Embryonic facial prominence (tissue), 1 donor: Measurements from ENCODE around the gene EDAR.

ENCODE experiments used
- DNase-seq: peaks from one replicate; pipeline ENCODE4 v3.0.0-alpha.2; 2016; ENCODE audit errors: extremely low spot score

Gene EDAR

GRCh38 chr2:109001201-109001600 lies 12.2 kb upstream of the EDAR start:
- no peak for DNase-seq

- no peak for DNase-seq
Measured at GRCh38 chr2:109000738-109001137, 11.7 kb upstream of the EDAR start.

DNA sequence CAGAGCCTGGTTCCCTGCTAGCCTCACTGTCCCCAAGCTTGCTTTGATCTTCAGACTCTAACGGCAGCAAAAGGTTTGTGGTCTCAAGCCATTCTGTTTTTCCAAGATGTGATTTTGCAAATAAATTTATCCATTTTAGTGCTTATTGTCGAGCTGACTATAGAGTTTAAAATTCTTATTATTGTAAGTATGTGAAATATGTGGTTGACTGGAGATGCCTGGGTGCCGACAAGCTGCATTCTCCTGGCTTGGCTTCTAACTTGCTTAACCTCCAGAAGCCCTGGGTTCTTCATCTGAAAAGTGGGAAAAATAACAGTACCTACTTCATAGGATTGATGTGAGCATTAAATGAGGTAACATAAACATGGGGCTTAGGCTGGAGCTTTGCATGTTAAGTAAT lies 9.9 kb upstream of the EDAR start:
- no peak for DNase-seq

DNA sequence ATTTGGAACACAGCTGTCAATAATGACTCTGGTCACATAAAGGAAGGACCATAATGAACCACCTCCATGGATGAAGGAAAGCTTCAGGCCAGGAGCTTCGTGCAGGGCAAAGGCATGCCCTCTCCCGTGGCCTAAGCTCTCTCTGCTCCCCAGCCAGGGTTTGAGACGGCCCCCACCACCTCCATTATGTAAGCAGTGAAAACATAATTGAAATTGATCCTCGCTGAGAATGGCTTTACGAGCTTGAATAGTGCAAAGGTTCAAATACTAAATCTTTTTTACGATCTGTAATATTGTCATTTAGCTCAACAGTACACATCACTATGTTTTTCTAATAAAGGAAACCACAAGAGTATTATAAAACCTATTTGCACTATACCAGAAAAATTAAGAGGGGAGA lies 5.2 kb upstream of the EDAR start:
- DNase-seq: no peak

GRCh38 chr2:108993095-108993937 lies 4.3 kb upstream of the EDAR start:
- no peak for DNase-seq

- DNase-seq: no peak
Measured at GRCh38 chr2:108988076-108988795, 784 bp downstream of the EDAR start.

DNA sequence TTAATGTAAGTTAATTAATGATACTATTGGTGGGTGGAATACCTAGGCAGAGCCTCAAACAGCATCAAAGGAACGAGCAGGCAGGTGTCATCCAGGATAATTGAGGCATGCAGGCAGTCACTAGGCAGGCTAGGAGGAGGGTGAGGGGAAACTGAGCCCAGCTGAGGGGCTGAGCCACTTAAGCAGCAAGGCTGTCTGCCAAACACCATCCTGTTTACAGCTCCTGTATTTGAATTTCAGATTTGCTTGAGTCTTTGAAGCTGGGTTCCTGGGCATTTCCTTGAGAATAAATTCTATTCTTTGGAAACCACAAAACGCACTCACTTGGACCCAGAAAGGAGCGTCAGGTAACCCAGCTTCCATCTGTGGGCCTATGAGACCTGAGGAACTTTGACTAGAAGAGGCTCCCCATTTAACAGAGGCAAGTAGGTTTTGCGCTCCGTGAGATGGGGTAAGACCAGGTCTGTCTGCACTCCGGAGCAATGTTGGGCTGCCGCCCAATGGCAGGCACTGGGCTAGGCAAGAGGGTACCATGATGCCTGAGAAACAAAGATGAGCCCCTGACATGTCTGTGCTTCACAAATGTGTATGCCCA lies 2.0 kb downstream of the EDAR start:
- no peak for DNase-seq

DNA sequence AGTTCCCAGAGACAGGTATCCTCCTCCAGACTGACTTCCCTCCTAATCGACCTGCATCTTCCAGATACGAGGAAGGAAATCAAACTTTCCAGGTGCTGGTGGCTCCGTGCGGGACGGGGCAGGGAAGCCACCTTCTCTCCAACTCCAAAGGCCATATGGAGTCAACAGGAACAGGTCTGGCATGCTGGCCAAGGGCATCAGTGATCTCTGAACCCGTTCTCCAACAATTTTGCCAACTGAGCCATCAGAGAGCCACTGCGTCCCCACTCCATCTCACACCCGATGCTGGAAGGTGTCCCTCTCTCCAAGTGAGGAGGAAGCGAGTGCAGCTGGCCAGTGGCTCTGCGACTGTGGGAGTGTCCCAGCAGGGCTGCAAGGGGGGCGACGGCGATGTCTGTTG lies 5.4 kb downstream of the EDAR start:
- DNase-seq: no peak

DNA sequence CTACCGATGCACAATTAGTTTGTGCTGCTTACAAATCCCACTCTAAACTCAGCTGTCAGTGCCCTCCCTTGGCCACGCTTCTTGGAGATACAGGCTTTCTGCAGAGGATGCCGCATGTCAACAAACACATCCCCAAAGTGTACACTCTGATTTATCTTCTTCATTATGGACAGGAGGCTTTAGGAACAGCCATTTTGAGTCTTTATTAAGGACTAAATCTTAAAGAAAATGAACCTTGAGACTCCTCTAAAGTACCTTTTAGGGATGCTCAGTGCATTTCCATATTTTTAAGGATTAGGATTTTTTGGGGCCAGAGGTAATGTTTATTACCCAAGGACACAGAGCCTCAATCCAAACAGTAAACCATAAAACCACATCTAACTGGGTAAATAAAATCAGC lies 6.0 kb downstream of the EDAR start:
- no peak for DNase-seq

DNA sequence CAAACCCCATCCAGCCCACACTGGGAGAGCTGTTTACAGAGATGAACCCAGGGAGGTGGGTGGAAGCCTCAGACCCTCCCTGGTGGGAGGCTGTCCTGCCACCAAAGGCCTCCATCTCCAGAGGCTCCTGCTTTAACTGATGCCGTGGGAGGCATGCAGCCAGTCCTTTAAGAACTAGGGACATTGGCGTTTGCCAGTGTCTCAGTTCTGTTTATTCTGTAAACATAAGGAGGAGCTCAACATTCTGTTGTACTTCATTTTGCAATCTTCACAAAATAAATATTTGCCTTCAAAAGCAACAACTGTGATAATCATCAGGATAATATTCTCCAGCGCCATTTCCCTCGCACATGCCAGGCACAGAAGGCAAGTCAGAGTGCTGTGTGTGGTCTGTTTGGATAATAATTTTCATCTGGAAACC lies 6.8 kb downstream of the EDAR start:
- no peak for DNase-seq

DNA sequence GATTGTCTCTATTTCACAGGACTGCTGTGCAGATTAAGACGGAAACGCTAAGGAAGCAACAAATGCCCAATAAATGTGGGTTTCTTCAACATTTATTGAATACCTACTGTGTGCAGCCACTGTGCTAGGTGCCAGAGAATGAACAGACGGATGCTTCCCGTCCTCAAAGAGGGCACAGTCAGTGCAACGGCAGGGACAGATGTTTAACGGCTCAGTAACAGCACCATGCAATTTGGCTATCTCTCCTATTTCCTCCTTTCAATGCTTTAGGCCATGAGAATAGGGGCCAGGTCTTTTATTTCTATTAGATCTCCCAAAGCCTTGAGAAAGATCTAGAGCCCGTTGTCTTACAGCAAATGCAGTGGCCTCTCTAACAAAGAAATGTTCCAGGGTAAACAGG lies 7.2 kb downstream of the EDAR start:
- no peak for DNase-seq

GRCh38 chr2:108980076-108980475 lies 8.9 kb downstream of the EDAR start:
- DNase-seq: no peak

DNA sequence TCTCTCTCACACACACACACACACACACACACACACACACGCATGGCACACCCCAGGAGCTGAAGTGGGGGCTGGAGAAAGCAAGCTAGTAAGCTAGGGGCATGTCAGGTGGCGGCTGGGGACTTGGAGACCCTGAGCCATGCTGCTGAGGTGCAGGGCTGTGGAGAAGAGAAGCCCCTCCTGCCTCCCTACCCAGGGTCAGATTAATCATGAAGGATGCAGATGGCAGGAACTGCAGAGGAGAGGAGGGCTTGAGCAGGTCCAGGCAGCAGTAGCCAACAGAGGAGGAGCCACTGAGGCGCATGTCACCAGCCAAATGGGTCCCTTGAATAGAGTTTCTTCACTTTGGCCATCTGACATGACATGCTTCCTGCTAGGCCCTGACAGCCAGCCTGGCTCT lies 9.6 kb downstream of the EDAR start:
- no peak for DNase-seq

- no peak for DNase-seq
Measured at GRCh38 chr2:108978709-108979111, 10.3 kb downstream of the EDAR start.

- no peak for DNase-seq
Measured at GRCh38 chr2:108975613-108976435, 13.2 kb downstream of the EDAR start.

DNA sequence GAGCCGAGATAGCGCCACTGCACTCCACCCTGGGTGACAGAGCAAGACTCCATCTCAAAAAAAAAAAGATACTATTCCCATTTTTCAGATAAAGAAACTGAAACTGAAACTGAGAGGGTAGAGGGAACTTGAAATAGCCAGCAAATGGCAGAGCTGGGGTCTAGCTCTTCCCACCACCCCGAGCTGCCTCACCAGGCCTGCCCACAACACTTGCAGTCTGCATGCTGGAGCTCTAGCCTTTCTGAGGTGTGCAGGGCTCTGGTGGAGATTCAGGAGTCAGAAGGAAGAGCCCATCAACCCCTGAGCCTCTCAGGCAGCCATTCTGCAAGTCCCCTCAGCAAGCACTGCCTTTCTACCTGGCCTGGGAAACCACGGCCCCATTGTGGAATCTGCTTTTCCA lies 14.3 kb downstream of the EDAR start:
- DNase-seq: no peak

DNA sequence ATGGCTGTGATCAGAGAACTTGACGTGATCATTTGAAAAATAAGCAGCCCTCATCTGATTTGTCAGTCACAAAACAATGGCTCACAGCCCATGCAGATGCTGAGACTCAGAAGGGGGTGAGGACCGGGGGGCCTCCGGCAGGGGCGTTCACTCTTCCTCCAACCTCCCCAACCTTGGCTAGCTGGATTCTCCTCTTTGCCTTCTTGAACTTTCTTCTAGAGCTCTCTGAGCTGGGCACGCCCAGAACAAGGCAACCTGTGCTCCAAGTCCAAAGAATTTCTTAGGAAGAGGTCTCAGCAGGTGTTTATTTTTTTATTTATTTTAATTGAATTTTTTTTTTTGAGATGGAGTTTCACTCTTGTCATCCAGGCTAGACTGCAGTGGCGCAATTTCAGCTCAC lies 16.4 kb downstream of the EDAR start:
- DNase-seq: no peak

DNA sequence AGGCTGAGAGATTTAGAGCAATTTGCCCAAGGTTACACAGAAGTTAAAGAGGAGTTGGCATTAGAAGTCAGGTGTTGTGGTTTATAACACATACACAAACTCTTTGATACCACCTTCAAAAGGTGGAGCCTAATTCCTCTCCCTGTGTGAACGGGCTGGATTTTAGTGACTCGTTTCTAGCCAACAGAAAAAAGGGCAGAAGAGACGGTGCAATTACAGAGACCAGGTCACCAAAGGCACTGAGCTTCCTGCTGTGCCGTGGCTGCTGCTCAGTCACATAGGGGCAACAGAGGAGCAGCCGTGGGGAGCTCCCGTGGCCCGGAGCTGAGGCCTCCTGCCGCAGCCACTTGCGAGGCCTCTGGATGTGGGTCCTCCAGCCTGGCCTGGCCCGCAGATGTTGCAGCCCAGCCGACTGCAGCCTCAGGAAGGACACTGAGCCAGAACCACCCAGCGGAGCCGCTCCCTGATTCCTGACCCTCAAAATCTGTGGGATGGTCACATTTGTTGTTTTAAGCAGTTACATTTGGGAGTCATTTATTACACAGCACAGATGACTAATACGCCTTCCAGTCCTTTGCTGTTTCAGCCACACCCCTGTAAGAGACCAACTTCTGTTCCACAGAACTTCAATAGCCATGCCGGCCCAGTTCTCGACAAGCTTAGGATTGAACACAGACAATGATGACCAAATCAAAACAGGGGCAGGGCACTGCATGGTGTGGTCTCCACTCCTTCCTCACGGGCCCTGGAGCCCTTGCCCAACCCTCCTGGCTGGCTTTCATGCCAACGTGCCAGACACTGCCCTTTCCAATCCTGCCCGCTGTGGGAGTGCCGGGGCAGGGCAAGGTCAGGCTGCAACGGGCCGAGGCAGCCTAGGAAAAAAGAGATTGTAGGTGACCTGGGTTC lies 17.1 kb downstream of the EDAR start:
- no peak for DNase-seq

DNA sequence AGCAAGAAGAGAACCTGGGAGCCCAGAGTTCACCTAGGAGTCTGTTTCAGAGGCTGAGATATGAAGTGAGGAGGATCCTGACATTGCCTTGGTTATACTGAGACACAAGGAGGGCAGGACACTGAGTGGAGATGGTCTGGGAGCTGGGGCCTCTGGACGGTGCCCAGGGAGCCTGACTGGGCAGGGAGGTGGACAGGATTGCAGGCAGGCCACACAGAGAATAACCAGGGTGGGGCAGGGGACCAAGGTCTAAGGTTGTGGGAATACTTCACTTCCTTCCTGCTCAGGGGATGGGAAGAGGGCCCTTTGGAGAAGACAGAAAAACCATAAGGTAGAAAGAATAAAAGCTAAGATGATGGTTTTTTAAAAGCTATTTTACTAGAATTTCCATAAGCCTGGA lies 18.7 kb downstream of the EDAR start:
- no peak for DNase-seq

DNA sequence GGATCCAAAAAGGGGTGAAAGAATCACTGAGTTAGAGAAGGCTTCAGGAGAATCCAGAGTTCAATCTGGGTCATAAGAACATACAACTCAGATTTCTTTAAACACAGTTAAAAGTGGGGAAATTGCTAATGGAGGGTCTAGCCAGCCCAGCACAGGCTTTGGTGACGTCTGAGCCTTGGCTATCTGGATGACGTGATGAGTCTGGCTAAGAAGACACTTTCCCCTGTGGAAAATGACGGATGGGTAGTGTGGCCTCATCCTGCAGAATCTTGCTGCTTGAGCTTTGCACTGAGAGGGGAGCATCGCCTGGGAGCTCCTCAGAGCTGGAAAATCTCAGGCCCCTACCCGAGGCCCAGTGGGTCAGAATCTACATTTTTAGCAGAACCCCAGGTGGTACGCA lies 19.2 kb downstream of the EDAR start:
- DNase-seq: no peak

- DNase-seq: no peak
Measured at GRCh38 chr2:108968619-108969018, 20.4 kb downstream of the EDAR start.
